SU-DHL-6 (cell line): ENCODE measurements around the gene TTC39C.

ENCODE experiments used
- H2AFZ ChIP-seq: fragments of 200-600 bp; sonication (generic); 2 replicates; pipeline ENCODE4 v1.6.1; 2014; ENCODE audit warnings: low read depth, mild to moderate bottlenecking, moderate library complexity, mixed read lengths, antibody characterized with exemption, low read length; ENCODE audit not compliant: severe bottlenecking
- H3F3A ChIP-seq: fragments of 200-600 bp; shearing (Covaris generic); 2 replicates; pipeline ENCODE4 v1.6.0; 2016; ENCODE audit warnings: antibody characterized with exemption, mild to moderate bottlenecking; ENCODE audit not compliant: insufficient read depth
- H3K27ac ChIP-seq: fragments of 200-600 bp; sonication (generic); 2 replicates; pipeline ENCODE4 v1.5.1; 2016; ENCODE audit warnings: low read depth, mild to moderate bottlenecking, low read length, moderate library complexity, mixed read lengths
- H3K27me3 ChIP-seq: fragments of 200-600 bp; sonication (generic), shearing (Covaris generic); 2 replicates; pipeline ENCODE4 v1.6.0; 2014; ENCODE audit warnings: mild to moderate bottlenecking, low read length
- H3K36me3 ChIP-seq: fragments of 200-600 bp; sonication (generic); 2 replicates; pipeline ENCODE4 v1.6.1; 2014; ENCODE audit warnings: mild to moderate bottlenecking, low read length, mixed read lengths
- H3K4me2 ChIP-seq: fragments of 300-600, 200-600 bp; shearing (Covaris generic), sonication (generic); 2 replicates; pipeline ENCODE4 v1.6.0; 2014; ENCODE audit warnings: low read length, low read depth, mild to moderate bottlenecking; ENCODE audit not compliant: poor library complexity, severe bottlenecking
- H3K4me3 ChIP-seq: fragments of 200-600 bp; sonication (generic); 2 replicates; pipeline ENCODE4 v1.5.1; 2014; ENCODE audit warnings: antibody characterized with exemption, low read length, mild to moderate bottlenecking, mixed read lengths; ENCODE audit not compliant: insufficient read depth, poor library complexity, severe bottlenecking
- H3K79me2 ChIP-seq: fragments of 200-600 bp; sonication (generic); 2 replicates; pipeline ENCODE4 v1.6.1; 2014; ENCODE audit warnings: mild to moderate bottlenecking, low read length, moderate library complexity; ENCODE audit not compliant: insufficient read depth
- H3K9ac ChIP-seq: fragments of 200-600 bp; sonication (generic); 2 replicates; pipeline ENCODE4 v1.7.0; 2014; ENCODE audit warnings: mild to moderate bottlenecking, low read length
- H3K9me2 ChIP-seq: fragments of 200-600 bp; sonication (generic); replicated peaks from 2 replicates; pipeline ENCODE4 v1.6.1; 2014; ENCODE audit warnings: low read length; ENCODE audit not compliant: insufficient read depth
- H3K9me3 ChIP-seq: fragments of 200-600 bp; sonication (generic); 2 replicates; pipeline ENCODE4 v1.6.1; 2014; ENCODE audit warnings: low read length, mixed read lengths; ENCODE audit not compliant: insufficient read depth
- H4K20me1 ChIP-seq: fragments of 200-600 bp; sonication (generic); 2 replicates; pipeline ENCODE4 v1.6.1; 2014; ENCODE audit warnings: low read depth, mild to moderate bottlenecking, antibody characterized with exemption, low read length, moderate library complexity, mixed read lengths
- CTCF ChIP-seq: fragments of 200-600 bp; sonication (generic); IDR thresholded peaks from one replicate; pipeline ENCODE4 v1.5.1; 2017; ENCODE audit warnings: antibody characterized with exemption, mild to moderate bottlenecking, low read length, moderate library complexity; ENCODE audit not compliant: insufficient read depth, poor library complexity, severe bottlenecking
- EZH2phosphoT487 ChIP-seq: fragments of 200-600 bp; sonication (generic), shearing (Covaris generic); conservative IDR thresholded peaks from 2 replicates; pipeline ENCODE4 v1.6.1; 2018; ENCODE audit warnings: mild to moderate bottlenecking, antibody characterized with exemption, low read length, moderate library complexity, mixed read lengths

The TTC39C gene

GRCh38 chr18:24021505-24021904 lies 7.0 kb downstream of the TTC39C start:
- Histone ChIP-seq H3K27ac (no peak overlapping the region), H3K79me2 (no peaks in the 10 kb centered on the region), H3F3A (peaks cover 12% of the 10 kb centered on the region), H3K9me2 (no peaks in the 10 kb centered on the region), H3K9ac (no peak overlapping the region), H3K27me3 (no peaks in the 10 kb centered on the region), H2AFZ (no peak overlapping the region), H3K9me3 (no peaks in the 10 kb centered on the region), H3K4me3 (no peak overlapping the region), H3K4me2 (no peak overlapping the region), H4K20me1 (peaks cover 5% of the 10 kb centered on the region; the same call in 1 of the 2 replicates), H3K36me3 (no peaks in the 10 kb centered on the region)
- TF ChIP-seq EZH2phosphoT487 (no peak), CTCF (no peak)

DNA sequence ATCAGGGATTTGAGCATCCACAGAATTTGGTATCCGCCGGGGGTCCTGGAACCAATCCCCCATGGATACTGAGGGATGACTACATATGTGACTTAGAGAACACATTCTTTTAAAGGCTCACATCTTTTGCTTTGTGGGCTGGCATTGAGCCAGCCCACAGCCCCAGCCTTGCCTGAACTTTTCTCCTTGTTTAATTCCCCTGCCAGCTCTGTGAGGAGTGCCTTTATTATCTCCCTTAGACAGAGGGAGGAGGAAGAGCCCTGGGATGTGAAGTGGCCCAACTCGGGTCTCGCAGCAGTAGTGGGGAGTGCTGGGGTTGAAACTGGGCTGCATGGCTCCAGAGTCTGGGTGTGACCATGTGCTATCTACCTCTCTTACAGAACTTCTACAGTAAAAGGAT lies 7.6 kb downstream of the TTC39C start:
- peaks cover 10% of the 10 kb centered on the region for H3F3A ChIP-seq
- H3K9me2 ChIP-seq = no peaks in the 10 kb centered on the region
- no peak overlapping the region for H2AFZ ChIP-seq
- H3K9me3 ChIP-seq = no peaks in the 10 kb centered on the region
- no peak overlapping the region for H3K27ac ChIP-seq
- TF ChIP-seq EZH2phosphoT487 (no peak), CTCF (no peak)
- no peaks in the 10 kb centered on the region for H3K27me3 ChIP-seq
- H4K20me1 ChIP-seq = peaks cover 4% of the 10 kb centered on the region; the same call in 1 of the 2 replicates
- H3K79me2 ChIP-seq = no peaks in the 10 kb centered on the region
- no peak overlapping the region for H3K4me3 ChIP-seq
- H3K36me3 ChIP-seq = no peaks in the 10 kb centered on the region
- H3K9ac ChIP-seq = no peak overlapping the region
- H3K4me2 ChIP-seq = no peak overlapping the region

DNA sequence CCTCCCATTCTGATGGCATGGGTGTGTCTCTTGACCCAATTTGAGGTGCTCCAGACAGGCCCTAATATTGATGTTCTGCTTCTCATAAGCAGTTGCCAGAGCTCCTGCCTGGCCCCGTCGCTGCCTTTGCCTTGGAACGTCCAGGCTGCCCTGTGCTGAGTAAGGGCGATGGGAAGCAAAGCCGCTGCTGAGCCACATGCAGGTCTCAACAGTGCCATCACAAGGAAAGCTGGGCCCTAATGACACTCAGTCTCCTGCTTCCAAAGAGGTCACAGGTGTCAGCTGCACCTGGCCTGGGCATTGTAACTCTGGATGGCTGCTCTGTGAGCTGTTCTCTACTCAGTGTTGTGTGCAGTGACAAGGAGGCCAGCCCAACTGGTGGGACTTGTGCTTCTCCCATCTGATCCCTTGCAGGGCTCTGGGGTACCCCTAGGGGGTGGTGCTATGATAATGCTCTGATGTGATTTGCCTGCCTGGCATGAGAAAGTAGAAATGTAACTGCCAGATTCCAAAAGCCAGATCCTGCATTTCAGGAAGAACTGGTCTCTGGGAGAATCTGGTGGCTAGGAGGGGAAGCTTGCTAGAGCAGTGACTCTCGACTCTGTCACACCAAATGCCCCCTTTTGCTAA lies 8.7 kb downstream of the TTC39C start:
- Histone ChIP-seq H3K27ac (no peak overlapping the region), H3K79me2 (no peaks in the 10 kb centered on the region), H3K36me3 (no peaks in the 10 kb centered on the region), H3K27me3 (no peaks in the 10 kb centered on the region), H3K9me2 (no peaks in the 10 kb centered on the region), H3K4me3 (no peak overlapping the region), H4K20me1 (no peaks in the 10 kb centered on the region; the same call in 1 of the 2 replicates), H3F3A (peaks cover 10% of the 10 kb centered on the region), H3K9me3 (no peaks in the 10 kb centered on the region), H3K9ac (no peak overlapping the region), H3K4me2 (no peak overlapping the region), H2AFZ (no peak overlapping the region)
- no peak for TF ChIP-seq EZH2phosphoT487

GRCh38 chr18:24024425-24024824 lies 9.9 kb downstream of the TTC39C start:
- Histone ChIP-seq H2AFZ (no peak overlapping the region), H3K27ac (no peak overlapping the region), H3K36me3 (no peaks in the 10 kb centered on the region), H3K4me2 (no peak overlapping the region), H3K9me3 (no peaks in the 10 kb centered on the region), H3K79me2 (no peaks in the 10 kb centered on the region), H3K27me3 (no peaks in the 10 kb centered on the region), H3K9me2 (no peaks in the 10 kb centered on the region), H3K4me3 (no peak overlapping the region), H3K9ac (no peak overlapping the region), H4K20me1 (no peaks in the 10 kb centered on the region; the same call in 1 of the 2 replicates), H3F3A (peaks cover 8% of the 10 kb centered on the region)
- TF ChIP-seq EZH2phosphoT487 = no peak
- no peak for TF ChIP-seq CTCF
